Left cardiac atrium (tissue), 4 donors: ENCODE measurements around the gene SELENOS. TPM values are rescaled to one million over a fixed set of nuclear protein-coding genes. Genes with fewer than 3 reads are reported as not detected.

Source experiments
- ATAC-seq, 2 donors: fragments of 200-7000 bp; cut with Tn5 transposase; one replicate each; pipeline ENCODE4 v1.9.1; 2020; ENCODE audit warnings: mild to moderate bottlenecking in 2 of 2, moderate library complexity in 2 of 2
- DNase-seq: peaks from one replicate; pipeline ENCODE4 v3.0.0-alpha.2; 2020
- intact Hi-C, 2 donors: fragments of 100-400 bp; cut with DNase I; formaldehyde crosslinking; loops; one replicate each; pipeline versions ENCODE4 v1.14.1 to v1.15.1; 2022 to 2023
- long read RNA-seq: library from polyadenylated mRNA; unstranded; transcript quantifications from one replicate; pipeline ENCODE4 v2.0.0, GENCODE V29; 2021
- total RNA-seq, 2 donors: library from RNA; stranded (reverse); fragmentation: NEBNext Ultra II Directional; extraction: Animal tissue kit (Norgen Biotek cat#: 25700); gene quantifications; one replicate each; pipeline ENCODE4 v1.2.1, GENCODE V29; 2021
- donor health status: DM: no; HTN: yes; CAD: no.
- donor health status: DM: no; HTN: yes; CAD: no; lungs with severe emphysema.
- donor health status: DM: yes; HTN: yes; CAD: no.
- donor health status: Dilated cardiomyopathy.

Gene SELENOS, protein sequence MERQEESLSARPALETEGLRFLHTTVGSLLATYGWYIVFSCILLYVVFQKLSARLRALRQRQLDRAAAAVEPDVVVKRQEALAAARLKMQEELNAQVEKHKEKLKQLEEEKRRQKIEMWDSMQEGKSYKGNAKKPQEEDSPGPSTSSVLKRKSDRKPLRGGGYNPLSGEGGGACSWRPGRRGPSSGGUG
- total RNA-seq: 10 to 100 TPM; 37.7 to 66.2 TPM
- long read RNA-seq, transcript SELENOS-203 (6 exons, 1,188 nt): major isoform, 79 of 87 reads
- long read RNA-seq, transcript SELENOS-201 (7 exons, 1,439 nt): minor isoform, 5 of 87 reads
- long read RNA-seq, partial matches to known transcripts: 1 of 87 reads
- long read RNA-seq, other reads (novel, unspliced or antisense): 1 of 87 reads

DNA sequence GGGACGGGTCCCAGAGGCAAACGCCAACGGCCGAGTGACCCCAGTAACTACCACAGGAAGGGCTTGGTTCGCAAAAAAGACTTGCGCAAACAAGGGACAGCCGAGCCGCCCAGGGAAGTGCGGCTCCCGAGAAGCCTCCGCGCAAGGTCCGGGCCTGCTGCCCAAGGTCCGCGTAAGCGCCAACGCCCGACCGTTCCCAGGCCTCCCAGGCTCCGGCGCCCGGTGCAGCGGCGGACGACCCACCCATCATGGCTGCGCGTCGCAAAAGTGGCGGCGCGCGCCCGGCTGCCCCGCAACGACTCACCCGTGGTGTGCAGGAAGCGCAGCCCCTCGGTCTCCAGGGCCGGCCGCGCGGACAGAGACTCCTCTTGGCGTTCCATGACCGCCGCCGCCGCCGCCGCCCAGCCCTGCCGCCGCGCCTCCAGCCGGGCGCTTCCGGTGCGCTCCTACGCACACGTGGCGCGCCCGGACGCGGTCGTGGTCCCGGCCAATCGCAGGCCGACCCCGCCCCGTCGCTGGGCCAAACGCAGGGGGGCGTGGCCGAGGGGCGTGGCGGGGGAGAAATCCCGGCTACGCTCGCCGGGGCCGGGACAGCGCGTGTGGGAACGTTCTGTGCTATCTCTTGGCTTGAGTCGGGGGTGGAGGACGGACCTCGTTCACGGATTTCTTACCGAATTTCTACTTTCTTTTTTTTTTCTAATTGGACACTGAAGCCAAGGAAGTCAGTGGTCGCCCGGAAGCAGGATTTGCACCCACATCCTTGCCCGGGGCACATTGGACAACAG, at the start of gene SELENOS:
Gene SELENOS, minus strand, starts transcription at position 448 of the 785 bp plus-strand sequence. Its CDS starts 68 bp downstream, at position 380.
- ATAC-seq (peak; percentile 98 to 99), DNase-seq (peak; percentile 95)
- intact Hi-C loops: no loop called here

DNA sequence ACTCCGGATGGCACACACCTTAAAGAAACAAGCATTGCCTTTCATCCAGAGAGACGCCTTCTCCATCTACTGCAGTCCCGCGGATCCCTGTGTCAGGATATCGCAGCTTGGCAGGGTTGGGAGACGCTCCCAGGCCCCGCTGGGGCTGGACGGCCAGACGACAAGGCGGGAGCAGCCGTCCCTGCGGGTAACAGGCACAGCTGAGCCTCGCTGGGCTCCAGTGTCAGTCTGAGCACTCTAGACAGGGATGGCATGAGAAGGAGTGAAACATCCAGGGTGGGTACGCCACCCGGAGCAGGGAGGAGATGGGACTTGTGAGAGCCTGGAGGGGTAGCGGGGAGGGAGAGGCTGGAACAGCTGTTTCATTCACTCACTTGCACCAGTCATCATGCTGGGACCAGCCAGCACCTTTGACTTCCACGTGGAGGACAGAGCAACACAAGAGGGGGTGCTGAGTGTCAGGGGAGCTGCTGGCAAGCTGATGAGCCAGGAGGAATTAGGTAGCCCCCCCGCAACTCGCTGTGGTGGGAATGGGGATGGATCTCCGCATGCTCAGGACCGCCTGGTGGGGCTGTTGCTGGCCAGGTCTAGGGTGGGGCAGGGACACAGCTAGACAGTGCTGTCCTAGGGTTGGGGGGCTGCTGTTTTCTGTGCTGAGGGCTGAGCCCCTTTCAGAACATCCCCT, 49.3 kb upstream of the SELENOS start:
- DNase-seq (no peak), ATAC-seq (no peak)
- intact Hi-C loops: no loop called here

DNA sequence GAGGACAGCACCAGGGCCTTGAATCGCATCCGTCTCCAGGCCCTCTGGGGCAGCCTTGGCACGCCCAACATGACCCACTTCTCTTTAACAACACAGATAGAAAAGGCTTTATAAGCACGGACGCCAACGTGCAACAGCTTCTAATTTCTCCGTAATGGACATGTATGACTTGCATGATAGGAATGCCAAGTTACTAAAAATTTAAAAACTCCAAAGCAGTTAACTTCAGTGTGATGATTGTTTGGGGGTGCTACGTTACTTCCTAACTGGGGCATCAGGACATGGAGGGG, 48.7 kb upstream of the SELENOS start:
- no peak for DNase-seq
- no peak for ATAC-seq
- intact Hi-C loops: no loop called here

DNA sequence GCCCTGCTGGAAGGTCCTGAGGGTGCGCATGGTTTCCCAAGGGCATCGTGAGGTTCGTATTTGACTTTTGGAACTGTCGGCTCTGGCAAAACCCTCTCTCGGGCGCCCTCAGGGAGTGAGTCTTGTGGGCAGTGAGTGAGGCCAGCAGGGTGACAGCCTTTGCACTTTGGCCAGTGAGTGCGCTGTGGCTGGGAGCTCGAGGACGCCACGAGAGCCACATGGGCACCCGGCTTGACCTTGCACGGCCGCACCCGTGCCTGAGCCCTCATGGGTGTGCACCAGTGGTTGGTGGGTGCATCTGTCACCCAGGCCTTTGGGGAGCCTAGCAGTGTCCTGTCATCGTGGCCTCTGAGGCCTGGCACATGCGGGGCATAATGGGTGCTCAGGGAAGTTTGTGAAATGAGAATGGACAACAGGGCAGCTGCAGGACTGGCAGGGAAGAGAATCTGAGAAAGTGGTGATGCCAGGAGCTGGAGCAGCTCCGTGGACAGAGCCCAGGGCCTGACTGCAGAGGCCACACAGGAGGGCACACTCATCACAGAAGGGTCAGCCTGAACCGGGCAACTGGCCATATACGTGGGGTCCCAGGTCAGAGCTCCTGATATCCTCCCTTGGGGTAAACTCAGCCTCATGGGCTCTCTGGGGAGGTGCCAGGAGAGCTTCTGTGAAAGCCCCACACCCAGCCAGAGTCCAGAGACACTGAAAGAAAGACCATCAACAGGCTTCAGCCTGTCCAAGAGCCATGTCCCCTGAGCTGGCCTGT, 48.2 kb upstream of the SELENOS start:
- intact Hi-C loops: no loop called here
- no peak for ATAC-seq
- no peak for DNase-seq

GRCh38 chr15:101324524-101325177, 47.4 kb upstream of the SELENOS start:
- ATAC-seq (no peak), DNase-seq (no peak)

DNA sequence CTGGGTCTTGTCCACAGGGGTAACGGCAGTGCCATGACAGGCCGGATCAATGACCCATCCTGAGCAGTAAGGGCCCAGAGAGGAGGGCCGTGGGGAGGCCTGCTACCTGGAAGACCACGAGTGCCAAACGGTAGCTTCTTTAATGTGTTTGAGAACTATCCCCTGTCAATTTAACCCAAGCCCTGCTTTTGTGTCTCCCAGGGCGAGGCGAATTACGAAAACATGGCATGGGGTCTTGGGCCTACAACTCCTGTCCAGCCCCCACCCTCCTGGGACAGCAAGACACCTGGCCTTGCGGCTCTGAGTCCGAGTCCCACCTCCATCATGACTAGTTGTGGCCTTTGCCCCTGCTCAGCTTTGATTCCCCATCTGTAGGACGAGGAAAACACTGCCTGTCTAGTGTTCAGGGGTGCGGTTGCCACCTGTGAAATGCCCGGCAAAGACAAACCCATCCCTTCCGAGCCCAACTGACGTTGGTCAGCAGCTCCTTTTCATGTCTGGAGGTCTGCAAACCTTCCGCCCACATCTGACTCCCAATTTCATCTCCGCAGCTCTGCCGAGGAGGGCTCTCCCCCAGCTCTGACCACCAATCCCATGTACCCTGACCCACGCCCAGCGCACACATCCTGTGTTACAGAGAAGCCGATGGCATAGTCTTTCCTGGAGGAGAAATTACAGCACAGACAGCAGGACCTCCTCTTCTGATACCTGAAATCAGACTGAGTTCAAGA, 46.7 kb upstream of the SELENOS start:
- intact Hi-C loops: no loop called here
- DNase-seq (no peak), ATAC-seq (no peak)

More at GRCh38 chr15:101324524-101325177, 47.4 kb upstream of the SELENOS start:
- intact Hi-C loops: no loop called here

DNA sequence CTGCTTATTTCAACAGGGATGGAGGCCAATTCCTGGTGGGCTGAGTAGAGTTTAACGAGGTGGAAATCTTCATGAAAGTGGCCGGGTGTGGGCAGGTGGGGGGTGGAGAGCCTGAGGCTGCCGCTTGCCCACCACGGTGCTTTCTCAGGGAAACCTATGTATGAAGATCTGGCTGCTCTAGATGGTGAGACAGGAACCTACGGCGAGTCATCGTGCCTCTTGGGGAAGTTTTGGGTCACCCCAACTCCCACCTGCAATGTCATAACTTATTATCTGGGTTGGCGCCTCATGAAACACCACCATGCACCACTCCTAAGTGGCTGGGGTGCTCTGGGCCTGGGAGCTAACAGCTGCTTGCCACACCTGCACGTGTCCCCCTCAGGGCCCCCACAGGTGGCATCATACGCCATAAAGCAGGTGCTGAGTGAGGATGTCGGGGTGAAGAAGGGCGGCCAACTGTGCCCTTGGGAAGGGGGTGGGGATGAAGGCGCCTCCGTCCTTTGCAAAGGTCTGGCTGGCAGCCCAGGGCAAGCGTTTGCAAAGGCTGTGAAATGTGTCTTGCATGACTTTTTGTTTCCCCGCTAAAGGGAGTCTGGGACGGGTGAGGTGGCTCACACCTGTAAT, 45.7 kb upstream of the SELENOS start:
- DNase-seq: no peak
- intact Hi-C loops: no loop called here
- no peak for ATAC-seq

DNA sequence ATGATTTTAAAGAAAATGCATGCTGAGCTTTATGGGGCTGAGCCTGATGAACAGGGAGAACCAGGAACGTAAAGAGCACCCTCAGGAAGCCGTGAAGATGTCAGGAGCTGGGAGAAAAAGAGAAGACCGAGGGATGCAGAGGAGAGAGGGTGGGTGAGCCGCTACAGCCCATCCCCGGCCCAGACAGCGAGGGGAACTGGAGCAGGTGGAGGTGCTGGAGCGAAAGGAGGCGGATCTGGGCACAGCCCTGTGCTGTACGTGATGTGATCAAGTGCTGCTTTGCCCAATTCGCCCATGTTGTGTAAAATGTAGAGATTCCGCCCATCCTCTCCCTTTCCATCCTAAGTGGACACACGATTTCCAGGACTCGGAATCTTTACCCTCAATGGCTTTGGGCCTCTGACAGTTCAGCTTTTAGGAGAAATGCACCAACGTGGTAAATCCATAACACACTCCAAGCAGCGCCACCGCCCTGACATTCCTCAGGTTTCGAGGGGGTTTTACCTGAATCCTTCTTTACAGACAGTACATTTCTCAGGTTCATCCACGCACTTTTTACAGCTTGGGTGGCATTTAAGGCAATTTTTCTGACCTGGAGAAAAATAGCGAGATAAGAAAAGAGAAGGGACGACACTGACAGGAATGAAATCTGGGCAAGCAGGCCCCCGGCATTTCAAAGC, 44.9 kb upstream of the SELENOS start:
- no peak for DNase-seq

DNA sequence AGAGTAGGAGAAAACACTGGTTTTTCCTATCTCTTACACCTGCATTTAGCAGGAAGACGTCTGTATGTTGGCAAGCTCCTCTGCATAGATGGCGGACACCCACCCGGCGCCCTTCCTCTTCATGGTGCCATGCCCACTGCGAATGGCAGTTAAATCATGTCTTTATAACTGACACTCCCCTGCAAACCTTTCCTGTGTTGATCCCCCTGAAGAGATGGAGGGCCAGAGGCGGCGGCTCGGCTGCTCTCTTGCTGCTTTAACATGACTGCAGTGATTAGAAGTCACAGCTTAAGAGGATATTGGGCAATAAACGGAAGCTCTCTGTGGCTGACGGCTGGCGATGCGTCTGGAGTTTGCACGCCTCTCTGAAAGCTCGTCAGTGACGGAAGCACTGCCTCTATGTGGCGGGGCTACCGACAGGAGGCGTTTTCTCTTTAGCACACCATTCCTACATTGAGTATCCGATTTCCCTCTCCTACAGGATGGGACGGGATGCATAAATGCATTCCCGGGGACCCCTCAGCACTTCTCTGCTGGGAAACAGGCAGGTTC, 43.3 kb upstream of the SELENOS start:
- intact Hi-C loops: no loop called here
- DNase-seq: peak; percentile 53
- peak; percentile 55 to 62 for ATAC-seq

More for the DNA sequence above, 44.9 kb upstream of the SELENOS start:
- ATAC-seq: no peak
- intact Hi-C loops: no loop called here

DNA sequence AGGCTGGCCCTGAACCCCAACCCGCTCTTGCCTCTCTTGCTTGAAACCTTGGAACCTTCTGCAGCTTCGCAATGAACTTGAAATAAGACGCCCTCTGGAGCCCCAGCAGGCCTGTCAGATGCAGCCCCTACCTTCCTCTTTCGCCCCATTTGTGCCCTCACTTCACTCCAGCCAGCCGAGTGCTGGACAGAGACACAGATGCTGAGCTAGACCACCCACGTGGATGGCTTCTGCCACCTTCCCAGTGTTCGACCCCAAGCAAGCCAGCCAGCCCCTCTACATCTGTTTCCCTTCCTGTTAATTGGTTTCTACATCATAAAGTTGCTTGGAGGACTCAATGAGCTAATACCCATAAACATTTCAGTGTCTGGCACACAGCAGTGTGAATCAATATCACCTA, 41.6 kb upstream of the SELENOS start:
- intact Hi-C loops: loop anchor here in 1 of 2 donors (10.0 kb wide), 1 partner anchor 186 kb away; no protein-coding TSS in a partner anchor
- peak in 1 of 2 donors; percentile 8 for ATAC-seq
- DNase-seq: no peak

DNA sequence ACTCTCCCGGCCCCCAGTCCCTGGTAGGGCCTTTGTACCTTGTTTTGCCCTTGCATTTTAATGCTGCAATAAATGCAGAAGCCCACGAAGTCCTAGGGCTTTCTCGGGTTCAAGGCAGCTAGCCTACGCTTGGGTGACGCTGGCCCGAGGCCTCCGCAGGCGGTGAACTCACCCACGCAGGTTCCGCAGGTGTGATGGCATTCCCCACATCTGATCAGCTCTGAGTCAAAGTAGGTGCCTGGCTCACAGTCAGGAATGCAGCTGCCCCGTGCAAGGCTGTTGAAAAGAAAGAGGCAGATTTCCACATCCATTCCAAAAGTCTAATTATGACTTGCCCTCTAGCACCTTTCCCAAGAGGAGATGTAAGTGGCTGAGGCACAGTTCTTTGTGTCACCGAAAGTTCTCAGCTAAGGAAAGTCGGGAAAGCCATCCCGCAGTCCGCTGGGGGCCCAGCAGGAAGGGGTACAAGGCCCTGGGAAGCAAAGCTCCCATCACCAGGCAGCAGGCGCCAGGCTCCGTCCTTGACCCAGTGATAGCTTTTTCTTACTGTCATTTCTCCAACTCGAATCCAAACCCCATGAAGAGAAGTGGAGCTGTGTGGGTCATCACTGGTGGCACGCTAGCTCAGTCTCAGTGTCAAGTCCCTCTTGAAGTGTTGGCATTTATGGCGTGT, 41.0 kb upstream of the SELENOS start:
- intact Hi-C loops: loop anchor here in 1 of 2 donors (10.0 kb wide), 1 partner anchor 187 kb away; no protein-coding TSS in a partner anchor
- DNase-seq: no peak
- no peak for ATAC-seq

- intact Hi-C loops: loop anchor here in 1 of 2 donors (10.0 kb wide), 1 partner anchor 187 kb away; no protein-coding TSS in a partner anchor
These were observed 40.1 kb upstream of the SELENOS start for GRCh38 chr15:101317336-101317872.

GRCh38 chr15:101316529-101316928, 39.2 kb upstream of the SELENOS start:
- ATAC-seq (no peak), DNase-seq (no peak)
- intact Hi-C loops: loop anchor here in 1 of 2 donors (10.0 kb wide), 1 partner anchor 188 kb away; no protein-coding TSS in a partner anchor

More at GRCh38 chr15:101317336-101317872, 40.1 kb upstream of the SELENOS start:
- no peak for ATAC-seq
- DNase-seq: no peak

- DNase-seq (no peak), ATAC-seq (no peak)
- intact Hi-C loops: loop anchor here in 1 of 2 donors (10.0 kb wide), 1 partner anchor 189 kb away; no protein-coding TSS in a partner anchor
These were observed 38.5 kb upstream of the SELENOS start for GRCh38 chr15:101315736-101316135.

DNA sequence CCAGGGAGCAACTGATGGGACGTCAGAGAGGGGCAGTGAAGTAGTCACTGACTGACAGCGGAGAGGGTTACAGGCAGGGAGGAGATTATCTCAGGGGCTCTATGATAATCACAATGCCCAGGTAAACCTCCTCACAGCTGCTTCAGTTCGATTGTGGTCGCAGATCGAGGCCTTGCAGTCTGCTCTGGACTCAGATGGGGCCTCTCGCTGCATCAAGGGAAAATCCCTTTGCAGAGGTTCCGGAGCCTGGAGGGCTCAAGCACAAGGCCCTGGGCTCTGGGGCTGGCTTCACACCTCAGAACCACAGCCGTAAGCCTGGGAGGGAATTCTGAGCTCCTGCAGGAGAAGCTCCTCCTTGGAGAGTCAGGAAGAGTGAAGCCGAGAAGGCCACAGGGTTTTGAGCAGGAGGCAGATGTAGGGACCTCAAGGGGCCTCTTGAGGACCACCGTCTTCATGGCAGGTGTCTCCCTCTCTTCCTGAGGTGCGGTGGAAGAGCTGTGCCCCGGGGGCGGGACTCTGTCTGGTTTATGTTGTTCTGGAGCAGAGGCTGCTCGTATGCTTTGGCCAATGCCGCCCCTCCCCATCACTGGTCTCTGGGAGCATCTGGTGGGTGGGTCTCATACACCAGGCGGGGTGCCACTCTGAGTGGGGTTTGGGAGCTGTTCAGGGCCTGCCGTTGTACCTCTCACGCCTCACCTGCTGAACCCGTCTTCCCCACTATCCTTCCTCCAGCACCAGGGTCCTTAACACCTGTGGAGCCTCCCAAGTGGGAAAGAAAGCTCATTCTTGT, 37.2 kb upstream of the SELENOS start:
- DNase-seq (no peak), ATAC-seq (no peak)
- intact Hi-C loops: loop anchor here in 1 of 2 donors (10.0 kb wide), 1 partner anchor 190 kb away; no protein-coding TSS in a partner anchor
